IPS-NIHi7 (cell line): ENCODE measurements around the gene CCDC127.
"Not testable (repeated sequence)": the region's sequence is repeated elsewhere in the genome, so short reads cannot be mapped to it uniquely, and the experiment has no call there.

Experiments used
- DNase-seq: peaks from one replicate; pipeline ENCODE4 v3.0.0; 2012; ENCODE audit warnings: mixed read lengths; ENCODE audit errors: extremely low spot score

The CCDC127 gene

DNA sequence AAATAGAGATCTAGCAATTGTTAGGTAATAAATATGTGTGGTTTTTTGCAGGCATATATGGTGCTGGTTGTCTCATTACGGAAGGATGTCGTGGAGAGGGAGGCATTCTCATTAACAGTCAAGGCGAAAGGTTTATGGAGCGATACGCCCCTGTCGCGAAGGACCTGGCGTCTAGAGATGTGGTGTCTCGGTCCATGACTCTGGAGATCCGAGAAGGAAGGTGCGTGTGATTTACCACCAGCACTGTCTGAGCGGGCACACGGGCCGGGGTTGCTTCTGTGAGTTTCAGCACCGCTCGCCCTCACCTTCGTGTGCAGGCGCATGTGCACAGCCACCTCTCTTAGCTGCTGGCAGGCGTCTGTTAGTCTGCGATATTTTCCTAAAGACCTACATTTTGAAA lies 15.5 kb upstream of the CCDC127 start:
- not testable (repeated sequence) for DNase-seq

DNA sequence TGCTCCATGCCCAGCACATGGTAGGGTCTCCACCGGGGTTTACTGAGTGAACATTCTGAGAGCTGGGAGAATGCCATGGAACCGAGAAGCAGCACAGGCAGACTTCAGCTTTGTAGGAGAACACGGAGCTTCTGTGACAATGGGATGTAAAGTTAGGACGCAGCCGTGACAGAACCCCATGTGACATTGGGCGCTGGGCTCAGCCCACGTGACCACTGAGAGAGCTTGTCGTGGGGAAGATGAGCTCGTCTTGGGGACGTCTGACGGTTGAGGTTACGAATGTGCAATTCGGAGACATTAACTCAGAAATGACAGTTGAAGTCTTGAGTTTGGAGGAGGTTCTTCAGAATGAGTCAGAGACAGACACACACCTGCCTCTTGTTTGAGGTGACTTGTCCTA lies 13.7 kb upstream of the CCDC127 start:
- DNase-seq = no peak

DNA sequence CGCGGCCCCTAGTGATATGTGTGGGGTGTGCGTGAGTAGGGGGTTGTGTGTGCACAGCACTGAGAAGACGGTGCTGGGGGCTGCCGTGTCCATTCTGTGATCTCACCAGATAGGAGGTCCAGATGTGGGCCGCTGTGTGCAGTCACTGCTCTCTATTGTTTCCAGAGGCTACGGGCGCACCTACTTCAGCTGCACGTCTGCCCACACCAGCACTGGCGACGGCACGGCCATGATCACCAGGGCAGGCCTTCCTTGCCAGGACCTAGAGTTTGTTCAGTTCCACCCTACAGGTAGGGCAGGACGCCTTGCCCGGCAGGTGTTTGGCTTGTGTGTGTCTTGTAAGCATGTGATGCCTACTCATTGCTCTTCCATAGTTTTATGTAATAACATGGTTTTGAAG lies 12.8 kb upstream of the CCDC127 start:
- no peak for DNase-seq

DNA sequence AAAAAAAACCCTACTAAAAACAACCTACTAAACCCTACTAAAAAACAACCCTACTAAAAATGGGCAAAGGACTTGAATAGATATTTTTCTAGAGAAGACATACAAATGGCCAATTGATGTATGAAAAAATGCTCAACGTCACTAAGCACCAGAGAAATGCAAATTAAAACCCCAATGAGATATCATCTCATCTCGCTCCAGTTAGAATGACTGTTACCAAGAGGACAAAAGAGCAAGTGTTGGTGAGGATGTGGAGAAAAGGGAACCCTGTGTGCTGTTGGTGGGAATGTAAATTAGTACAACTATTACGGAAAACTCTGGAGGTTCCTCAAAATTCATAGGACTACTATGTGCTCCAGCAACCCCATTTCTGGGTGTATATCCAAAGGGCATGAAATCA lies 10.9 kb upstream of the CCDC127 start:
- no peak for DNase-seq

DNA sequence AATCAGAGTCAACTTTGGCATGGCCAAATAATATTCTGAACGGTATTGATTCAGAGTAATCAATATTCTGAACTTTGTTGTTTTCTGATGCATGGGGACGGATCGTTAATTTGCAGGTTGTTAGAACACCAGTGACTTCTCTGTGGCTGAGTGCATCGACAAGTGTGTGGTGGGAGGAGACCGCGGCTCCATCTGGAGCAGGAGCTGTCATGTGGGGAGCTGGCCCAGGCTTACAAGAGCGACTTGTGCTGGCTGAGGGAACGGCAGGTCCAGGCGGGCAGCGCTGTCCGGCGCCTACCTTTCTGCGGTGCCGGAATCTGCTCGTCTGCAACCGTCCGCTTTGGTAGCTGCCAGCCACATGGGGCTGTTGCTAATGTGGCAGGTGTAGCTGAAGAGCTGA lies 9.4 kb upstream of the CCDC127 start:
- not testable (repeated sequence) for DNase-seq

DNA sequence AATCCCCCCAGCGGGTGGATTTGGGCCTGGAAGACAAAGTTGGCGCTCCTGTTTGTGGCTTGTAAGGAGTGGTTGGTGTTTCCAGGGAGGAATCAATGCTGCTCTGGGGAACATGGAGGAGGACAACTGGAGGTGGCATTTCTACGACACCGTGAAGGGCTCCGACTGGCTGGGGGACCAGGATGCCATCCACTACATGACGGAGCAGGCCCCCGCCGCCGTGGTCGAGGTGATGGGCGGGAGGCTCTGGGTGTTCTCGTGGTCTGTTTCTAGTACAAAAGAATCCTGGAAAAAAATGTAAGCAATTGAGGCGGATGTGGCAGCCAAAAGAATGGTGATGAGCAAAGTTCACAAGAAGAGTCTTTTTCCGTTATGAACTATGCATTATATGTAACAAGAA lies 7.4 kb upstream of the CCDC127 start:
- DNase-seq = no peak

DNA sequence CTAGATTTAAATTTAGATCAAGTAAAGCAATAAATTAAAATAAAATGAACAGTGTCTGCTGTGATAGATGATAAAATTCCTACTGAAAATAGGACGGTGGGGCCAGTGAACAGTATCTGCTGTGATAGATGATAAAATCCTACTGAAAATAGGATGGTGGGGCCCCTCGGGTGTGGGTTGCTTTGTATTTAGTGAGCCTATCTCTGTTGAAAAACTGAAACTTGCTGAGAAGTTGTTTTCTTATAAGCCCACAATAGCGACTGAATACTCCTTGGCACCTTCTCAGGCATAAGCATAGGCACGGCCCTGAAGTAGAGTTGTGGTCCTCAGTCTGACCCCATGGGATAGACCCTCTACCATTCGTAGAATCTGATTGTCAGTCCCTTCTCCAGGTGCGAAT lies 5.8 kb upstream of the CCDC127 start:
- DNase-seq = no peak

DNA sequence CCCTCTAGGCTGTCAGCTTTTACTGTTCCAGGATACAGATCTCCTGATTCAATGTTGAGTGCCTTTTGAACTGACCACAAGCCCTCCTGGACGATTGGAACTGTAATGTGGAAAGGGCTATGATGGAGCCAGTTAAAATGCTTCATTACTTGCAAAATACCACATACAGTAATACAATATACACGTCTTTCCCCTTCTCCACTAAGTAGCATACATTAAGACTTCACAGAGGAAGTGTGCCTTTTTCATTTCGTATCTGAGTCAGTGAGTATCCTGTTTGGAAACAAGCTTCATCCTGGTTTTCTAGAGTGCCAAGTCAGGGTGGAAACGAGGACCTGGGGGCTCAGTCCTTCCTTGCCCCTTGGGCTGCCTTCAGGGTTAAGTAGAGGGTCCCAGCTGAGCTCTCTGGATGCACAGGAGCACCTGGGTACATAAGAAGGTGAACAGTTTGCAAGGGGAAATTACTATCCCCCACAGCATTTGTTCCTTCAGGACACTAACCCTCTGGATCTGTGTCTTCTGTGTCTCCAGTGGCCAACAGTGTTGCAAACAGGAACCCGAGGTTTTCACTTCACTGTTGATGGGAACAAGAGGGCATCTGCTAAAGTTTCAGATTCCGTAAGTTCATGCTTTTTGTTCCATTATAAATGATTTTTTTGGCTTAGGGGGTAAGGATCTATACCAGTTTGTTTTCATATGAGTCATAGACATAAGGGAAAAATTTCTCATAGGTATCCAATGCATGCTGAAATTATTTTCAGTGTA lies 5.2 kb upstream of the CCDC127 start:
- DNase-seq = not testable (repeated sequence)

DNA sequence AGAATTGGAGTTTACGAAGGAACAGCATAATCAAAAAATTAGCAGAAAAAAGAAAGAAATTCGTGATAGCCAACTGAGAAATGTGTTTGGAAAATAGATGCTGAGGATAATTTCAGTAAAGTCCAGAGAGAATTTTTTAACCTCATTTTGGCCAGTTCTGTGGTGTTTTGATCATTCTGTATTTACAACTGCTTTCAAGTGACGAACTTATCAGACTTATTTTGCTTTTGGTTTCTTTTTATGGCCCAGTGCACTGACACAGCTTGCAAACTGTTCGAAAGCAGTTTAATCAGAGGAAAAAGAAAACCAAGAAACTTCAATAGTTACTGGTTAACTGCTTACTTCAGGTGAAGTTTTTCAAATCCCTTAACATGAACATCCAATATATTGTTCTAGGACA lies 2.0 kb upstream of the CCDC127 start:
- DNase-seq = no peak

DNA sequence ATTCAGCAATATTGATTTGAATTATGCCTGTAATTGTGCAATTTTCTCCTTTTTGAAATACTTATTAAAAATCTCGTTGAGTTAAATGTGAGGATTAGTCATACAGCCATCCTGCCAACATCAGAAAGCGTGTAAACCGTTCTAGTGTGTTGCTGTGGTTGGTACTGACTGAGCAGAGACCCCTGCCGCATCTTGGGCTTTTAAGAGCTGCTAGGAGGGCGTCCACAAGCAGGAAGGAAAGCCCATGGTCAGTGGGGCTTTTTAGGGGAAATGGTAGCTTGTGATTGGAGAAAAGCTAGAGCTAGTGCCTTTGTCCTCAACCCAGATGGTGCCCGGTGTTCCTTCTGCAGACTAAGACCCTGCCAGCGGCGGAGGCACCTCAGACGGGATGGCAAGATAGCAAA lies 1.5 kb upstream of the CCDC127 start:
- DNase-seq = peak; percentile 17

DNA sequence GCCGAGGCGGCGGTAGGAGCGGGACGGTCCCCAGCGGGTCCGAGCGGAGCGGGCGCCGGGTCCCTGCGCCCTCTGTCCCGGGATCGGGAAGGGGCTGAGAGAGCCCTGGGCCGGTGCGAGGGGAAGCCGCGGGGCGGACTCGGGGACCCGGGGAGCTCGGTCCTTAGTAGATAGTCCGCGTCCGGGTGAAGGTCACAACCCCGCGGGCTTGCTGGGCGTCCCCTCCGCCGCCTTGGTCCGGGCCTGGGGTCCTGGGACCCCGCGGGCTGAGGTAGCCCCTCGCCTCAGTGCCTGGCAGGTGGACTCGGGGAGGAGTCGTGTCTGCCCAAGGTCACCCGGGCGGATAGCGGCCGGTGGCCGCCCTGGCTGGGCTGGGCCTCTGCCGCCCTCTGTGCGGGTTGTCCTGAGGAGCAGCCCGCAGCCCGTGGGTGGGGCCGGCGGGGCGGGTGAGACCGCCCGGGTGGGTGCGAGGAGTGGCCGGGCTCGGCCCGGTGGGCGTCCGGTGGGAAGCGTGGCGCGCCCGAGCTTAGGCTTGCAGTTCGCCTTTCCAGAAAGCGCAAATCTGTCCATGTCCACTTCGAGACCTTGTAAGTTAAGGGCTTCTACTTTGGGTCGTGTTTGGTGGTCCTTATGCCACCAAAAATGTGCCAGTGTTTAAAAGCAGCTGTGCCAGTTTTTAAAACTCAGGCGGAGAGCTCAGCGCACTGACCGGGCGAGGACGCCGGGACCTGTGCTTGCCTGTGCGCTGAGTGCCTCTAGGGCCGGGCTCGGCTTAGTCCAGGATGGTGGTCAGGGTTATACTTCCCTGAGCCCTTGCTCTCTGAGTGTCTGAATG lies 721 bp upstream of the CCDC127 start:
- peak; percentile 17 for DNase-seq

DNA sequence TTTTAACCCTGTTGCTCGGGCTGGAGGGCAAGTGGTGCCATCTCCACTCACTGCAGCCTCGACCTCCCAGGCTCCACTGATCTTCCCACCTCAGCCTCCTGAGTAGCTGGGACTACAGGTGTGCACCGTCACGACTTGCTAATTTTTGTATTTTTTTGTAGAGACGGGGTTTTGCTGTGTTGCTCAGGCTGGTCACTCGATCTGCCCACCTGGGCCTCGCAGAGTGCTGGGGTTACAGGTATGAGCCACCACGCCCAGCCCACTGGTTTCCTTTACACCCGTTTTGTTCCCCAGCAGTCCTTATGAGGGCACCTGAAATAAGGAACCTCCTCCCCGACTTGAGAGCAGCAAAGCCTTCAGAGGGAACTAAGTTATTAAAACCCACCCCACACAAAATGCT lies 1.9 kb downstream of the CCDC127 start:
- not testable (repeated sequence) for DNase-seq

DNA sequence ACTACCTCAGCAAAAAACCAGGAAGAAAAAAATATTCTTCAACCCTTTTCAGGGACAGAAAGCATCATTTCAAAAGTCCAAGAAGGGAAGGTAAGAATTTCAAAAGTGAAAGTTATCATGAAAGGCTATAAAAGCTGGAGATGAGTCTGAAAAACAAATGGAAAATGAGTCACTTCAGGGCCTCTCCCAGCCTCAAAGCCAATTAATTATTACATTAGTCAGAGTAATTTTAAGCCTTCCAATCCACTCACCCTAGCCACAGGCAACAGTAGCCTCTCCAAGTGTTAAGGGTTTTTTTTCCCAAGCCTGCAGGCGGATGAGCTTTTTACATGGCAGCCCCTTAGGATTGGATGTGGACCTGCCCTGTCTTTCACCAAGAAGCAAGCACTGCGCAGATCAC lies 2.7 kb downstream of the CCDC127 start:
- not testable (repeated sequence) for DNase-seq

DNA sequence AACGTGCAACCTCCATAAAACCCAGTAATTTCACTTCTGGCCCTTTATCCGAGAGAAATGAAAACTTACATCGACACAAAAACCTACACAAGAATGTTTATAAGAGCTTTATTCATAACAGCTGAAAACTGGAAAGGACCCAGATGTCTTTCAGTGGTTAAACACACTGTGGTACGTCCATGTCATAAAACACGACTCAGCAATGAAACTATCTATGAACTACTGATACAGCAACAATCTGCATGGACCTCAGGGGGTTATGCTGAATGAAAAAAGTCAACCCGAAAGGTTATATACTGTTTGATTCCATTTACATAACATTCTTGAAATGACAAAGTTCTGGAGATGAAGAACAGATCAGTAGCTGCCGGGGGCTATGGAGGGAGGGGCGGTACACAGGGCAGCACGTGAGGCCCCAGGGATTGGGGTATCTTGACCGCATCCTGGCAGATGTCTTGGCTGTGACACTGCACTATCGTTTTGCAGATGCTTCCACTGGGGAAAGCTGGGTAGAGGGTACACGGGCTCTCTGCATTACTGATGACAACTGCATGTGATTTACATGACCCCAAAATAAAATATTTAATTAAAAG lies 4.1 kb downstream of the CCDC127 start:
- no peak for DNase-seq

DNA sequence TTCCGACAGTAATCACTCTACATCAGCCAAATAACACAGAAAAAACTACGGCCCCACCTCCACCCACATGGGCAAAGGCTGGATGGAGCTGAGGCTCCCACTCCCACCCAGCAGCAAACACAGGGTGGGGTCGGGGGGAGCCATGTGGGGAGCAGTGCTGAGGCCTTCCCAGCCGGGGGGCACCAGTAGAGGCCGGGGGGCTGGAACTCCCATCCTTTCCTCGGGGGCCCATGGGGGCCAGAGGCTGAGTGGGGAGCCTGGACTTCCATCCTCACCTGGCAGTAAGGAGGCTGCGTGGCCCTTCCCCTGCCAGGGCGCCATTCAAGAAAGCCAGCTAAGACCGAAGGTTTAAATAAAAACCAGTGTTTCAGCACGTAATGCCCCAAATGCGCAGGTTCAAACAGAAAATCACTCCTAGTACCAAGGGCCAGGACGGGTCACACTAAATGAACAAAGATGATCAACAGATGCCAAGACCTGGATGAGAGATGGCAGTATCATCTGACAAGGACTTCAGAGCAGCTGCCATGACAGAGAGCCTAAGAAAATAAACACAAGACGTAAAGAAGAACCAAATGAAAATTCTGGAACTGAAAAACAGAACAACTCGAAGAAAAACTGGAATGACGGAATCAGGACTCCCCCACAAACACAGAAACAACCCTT lies 9.4 kb downstream of the CCDC127 start:
- DNase-seq = peak; percentile 6

DNA sequence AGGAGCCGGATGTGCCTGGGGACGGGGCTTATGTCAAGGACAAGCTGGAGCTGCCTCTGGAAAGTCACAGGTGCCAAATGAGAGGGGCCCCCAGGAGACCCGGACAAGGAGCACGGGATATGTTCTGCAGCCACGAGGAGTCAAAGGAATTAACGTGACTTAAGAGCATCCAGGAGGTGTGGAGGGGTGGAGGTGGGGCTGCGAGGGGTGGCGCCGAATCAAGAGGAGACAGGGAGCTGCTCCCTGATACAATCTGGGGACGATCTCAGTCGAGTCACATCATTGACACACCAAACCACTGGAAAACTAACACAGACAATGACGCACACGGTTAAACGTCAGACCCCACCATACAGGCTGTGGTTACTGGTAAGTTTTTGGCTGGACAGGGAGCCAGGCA lies 10.4 kb downstream of the CCDC127 start:
- peak; percentile 20 for DNase-seq

DNA sequence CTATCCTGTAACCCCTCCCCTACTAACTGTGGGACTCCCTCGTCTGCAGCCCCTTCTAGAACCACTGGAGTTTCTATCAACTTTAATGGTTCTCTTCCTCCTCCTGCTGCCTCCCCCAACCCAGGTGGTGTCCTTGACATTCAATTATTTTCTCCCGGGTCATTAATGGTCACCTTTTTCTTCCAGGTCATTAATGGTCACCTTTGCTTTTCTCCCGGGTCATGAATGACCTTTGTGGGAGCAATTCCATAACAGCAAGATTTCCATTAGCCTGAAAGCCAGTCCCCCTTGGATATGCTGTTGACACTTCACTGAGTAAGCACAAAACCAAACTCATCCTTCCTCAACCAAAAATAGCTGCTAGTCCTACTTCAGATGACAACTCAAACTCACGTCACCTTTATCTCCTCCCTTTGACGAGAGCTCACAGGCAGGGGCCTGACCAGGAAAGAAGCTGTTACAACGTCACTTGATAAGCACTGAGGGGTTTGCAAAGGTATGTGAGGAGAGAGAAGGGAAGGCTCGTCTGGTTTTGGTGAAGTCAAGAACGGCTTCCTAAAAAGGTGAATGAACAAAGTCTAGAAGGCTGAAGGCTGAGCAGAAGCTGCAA lies 10.9 kb downstream of the CCDC127 start:
- peak; percentile 16 for DNase-seq

DNA sequence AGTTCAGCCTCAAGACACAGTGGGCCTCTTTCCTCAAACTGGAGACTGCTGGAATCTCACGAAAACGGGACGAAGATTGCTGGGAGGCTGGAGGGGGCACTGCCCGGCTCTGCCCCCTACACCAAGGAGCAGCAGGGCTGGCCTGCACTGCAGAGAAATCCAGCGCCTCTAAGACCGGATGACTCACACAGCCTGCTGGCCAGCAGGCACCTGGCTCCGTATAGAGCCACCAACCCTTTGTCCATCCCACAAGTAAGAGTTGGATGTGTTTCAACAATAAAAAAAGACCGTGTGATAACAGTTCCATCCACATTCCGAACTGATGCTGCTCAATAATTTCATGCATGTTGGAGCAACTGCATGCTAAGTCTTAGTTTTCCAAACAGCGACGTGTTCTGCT lies 11.5 kb downstream of the CCDC127 start:
- DNase-seq = peak; percentile 11

DNA sequence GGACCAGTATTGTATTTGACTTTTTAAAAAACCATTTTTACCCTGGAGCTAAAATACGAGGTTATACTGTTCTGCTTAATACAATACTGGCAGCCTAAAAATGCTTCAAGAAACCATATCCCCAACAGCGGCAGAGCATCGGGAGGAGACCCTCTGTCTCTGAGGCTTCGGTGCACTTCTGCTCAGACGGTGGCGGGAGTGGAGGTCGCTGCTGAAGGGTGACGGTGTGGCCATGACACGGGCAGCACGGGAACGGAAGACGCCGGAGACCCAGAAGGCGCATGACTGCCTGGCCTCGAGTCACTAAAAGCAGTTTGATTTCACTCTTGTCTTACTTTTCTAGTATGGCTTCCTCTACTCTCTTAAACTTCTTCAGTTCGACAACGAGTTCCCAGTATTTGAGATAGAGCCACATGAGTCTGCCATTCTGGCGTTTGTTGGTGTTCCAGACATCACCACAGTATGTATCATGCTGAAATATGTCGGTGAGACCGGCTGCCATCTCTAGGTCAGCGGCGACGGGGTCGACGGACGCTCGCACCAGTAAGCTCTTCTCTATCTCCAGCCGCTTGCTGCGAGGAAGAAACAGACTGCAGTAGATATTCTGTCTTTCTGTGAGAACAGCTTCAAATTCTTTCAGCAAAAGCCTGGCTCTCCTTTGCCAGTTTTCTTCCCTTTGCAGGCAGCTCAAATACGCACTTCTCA lies 12.8 kb downstream of the CCDC127 start:
- DNase-seq = no peak

DNA sequence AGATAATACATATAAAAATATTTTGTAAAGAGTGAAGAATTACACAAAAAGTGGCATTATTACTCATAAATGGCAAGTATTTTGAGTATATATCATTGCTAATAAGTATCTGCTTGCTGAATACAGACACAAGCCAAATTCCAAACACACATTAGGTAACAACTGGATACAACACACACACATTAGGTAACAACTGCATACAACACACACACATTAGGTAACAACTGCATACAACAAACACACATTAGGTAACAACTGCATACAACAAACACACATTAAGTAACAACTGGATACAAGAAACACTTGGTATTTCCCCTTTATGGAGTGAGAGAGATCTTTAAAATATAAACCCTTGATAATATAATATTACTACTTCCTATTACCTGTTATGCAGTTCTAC lies 13.5 kb downstream of the CCDC127 start:
- DNase-seq = no peak

DNA sequence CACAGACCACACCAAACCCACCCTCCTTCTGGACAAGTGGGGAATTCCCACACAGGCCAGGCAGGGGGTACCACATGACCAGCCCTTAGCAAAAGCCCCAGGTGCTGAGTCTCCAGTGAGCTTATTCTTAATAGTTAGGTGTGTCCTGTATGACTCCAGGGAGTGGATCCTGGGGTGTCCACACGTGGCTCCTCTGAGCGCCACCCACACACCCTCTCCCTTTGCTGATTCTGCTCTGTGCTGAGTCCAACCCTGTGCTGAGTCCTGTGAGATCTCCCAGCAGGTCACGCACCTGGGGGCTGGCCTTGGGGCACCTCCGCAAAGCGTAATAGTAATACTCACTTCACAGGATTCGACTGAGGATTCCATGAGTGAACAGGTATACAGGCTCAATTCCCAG lies 14.0 kb downstream of the CCDC127 start:
- no peak for DNase-seq
